Loucy (cell line): ENCODE results near the gene KCNMA1.

Experiments
- H2AFZ ChIP-seq: fragments of 200-600 bp; sonication (generic); 2 replicates; pipeline ENCODE4 v1.6.0; 2016; ENCODE audit warnings: antibody characterized with exemption, mild to moderate bottlenecking, low read length, moderate library complexity
- H3F3A ChIP-seq: fragments of 200-600 bp; 2 replicates; pipeline ENCODE4 v1.6.0; 2016; ENCODE audit warnings: antibody characterized with exemption, low read depth, mild to moderate bottlenecking
- H3K27me3 ChIP-seq: fragments of 200-600 bp; sonication (generic); 2 replicates; pipeline ENCODE4 v1.6.1; 2014; ENCODE audit warnings: low read length, mild to moderate bottlenecking; ENCODE audit not compliant: insufficient read depth, poor library complexity, severe bottlenecking
- H3K36me3 ChIP-seq: fragments of 200-600 bp; sonication (generic); 2 replicates; pipeline ENCODE4 v1.6.1; 2016; ENCODE audit warnings: low read length; ENCODE audit not compliant: insufficient read depth
- H3K4me1 ChIP-seq: fragments of 200-600 bp; sonication (generic); 2 replicates; pipeline ENCODE4 v1.5.1; 2014; ENCODE audit warnings: low read length, mild to moderate bottlenecking; ENCODE audit not compliant: insufficient read depth, poor library complexity, severe bottlenecking
- H3K4me2 ChIP-seq: fragments of 200-600 bp; sonication (generic); 2 replicates; pipeline ENCODE4 v1.6.0; 2014; ENCODE audit warnings: antibody characterized with exemption, low read length, low read depth, mild to moderate bottlenecking; ENCODE audit not compliant: poor library complexity, severe bottlenecking
- H3K4me3 ChIP-seq: fragments of 200-600 bp; sonication (generic); 2 replicates; pipeline ENCODE4 v1.5.1; 2014; ENCODE audit warnings: low read length, mild to moderate bottlenecking, mixed read lengths; ENCODE audit not compliant: poor library complexity, severe bottlenecking
- H3K79me2 ChIP-seq: fragments of 200-600 bp; sonication (generic); 2 replicates; pipeline ENCODE4 v1.6.1; 2014; ENCODE audit warnings: low read length; ENCODE audit not compliant: insufficient read depth
- H3K9ac ChIP-seq: fragments of 200-600 bp; sonication (generic); 2 replicates; pipeline ENCODE4 v1.6.0; 2014; ENCODE audit warnings: mild to moderate bottlenecking, low read depth, low read length, moderate library complexity; ENCODE audit not compliant: poor library complexity, severe bottlenecking
- H3K9me2 ChIP-seq: fragments of 200-600 bp; sonication (generic); replicated peaks from 2 replicates; pipeline ENCODE4 v1.6.1; 2016; ENCODE audit warnings: low read depth, low read length, mixed read lengths
- H3K9me3 ChIP-seq: fragments of 200-600 bp; sonication (generic); 2 replicates; pipeline ENCODE4 v1.6.1; 2014; ENCODE audit warnings: mild to moderate bottlenecking, antibody characterized with exemption, low read length, low read depth; ENCODE audit not compliant: insufficient read depth
- H4K20me1 ChIP-seq: fragments of 200-600 bp; sonication (generic); 2 replicates; pipeline ENCODE4 v1.6.0; 2014; ENCODE audit warnings: antibody characterized with exemption, low read length, mild to moderate bottlenecking; ENCODE audit not compliant: insufficient read depth, poor library complexity, severe bottlenecking
- EZH2phosphoT487 ChIP-seq: fragments of 200-600 bp; IDR thresholded peaks from 2 replicates; pipeline ENCODE4 v1.6.1; 2018; ENCODE audit warnings: antibody characterized with exemption, mild to moderate bottlenecking, moderate library complexity, borderline replicate concordance
- TF ChIP-seq, protein P1 (sequence below): fragments of 200-600 bp; sonication (generic); conservative IDR thresholded peaks from 2 replicates; pipeline ENCODE4 v1.5.1; 2014; ENCODE audit warnings: mild to moderate bottlenecking, antibody characterized with exemption, low read length

Gene KCNMA1

DNA sequence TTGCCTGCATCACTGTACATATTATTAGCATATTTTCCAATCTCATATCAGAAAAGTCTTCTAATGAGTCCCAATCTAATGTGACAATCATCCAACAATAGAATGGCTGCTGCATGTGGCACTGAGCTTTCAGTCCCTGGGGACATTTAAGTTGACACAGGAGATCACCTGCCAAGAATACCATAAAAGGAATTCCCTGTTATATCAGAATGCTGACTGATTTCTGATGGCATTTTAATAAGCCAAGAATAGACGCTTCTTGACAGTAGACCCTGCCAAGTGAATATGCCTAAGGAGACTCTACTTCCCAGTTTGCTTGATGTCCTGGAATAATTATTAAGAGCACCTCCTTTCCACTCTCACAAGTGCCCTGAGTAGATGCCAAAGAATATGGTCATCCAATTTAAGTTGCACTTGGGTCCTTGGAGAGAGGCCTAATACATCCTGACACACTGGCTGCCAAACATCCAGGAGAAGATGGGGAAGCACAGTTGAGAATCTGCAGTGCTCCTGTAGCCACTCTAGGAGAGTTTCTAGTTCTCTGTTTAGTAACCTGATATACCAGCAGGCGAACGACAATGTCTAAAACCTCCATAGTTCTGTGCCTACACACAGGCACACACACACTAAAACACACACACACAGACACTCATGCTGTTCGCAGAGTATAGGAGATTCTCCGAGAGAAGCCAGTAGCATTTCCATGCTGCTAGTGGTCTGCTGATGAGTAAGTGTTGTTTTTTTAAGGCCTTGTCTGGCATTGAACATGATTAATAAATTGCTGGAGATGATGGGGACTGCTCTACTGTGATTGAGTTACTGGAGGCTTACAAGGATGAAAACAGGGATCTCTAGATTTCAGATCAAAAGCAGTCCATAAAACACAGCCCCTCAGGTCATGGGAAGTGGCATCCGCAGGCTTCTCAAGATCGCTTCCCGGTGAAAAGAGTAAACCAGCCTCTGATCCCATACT, 369.6 kb downstream of the KCNMA1 start:
- Histone ChIP-seq H3K27me3 (no peaks in the 10 kb centered on the region), H4K20me1 (no peaks in the 10 kb centered on the region), H3K4me1 (peaks cover 48% of the 10 kb centered on the region), H3F3A (peaks cover 6% of the 10 kb centered on the region), H3K9me2 (no peaks in the 10 kb centered on the region), H3K9me3 (no peaks in the 10 kb centered on the region), H3K79me2 (no peaks in the 10 kb centered on the region), H2AFZ (no peak overlapping the region), H3K36me3 (no peaks in the 10 kb centered on the region), H3K4me2 (no peak overlapping the region), H3K4me3 (no peak overlapping the region), H3K9ac (no peak overlapping the region)
- TF ChIP-seq EZH2phosphoT487 = no peak
- TF ChIP-seq, protein P1, sequence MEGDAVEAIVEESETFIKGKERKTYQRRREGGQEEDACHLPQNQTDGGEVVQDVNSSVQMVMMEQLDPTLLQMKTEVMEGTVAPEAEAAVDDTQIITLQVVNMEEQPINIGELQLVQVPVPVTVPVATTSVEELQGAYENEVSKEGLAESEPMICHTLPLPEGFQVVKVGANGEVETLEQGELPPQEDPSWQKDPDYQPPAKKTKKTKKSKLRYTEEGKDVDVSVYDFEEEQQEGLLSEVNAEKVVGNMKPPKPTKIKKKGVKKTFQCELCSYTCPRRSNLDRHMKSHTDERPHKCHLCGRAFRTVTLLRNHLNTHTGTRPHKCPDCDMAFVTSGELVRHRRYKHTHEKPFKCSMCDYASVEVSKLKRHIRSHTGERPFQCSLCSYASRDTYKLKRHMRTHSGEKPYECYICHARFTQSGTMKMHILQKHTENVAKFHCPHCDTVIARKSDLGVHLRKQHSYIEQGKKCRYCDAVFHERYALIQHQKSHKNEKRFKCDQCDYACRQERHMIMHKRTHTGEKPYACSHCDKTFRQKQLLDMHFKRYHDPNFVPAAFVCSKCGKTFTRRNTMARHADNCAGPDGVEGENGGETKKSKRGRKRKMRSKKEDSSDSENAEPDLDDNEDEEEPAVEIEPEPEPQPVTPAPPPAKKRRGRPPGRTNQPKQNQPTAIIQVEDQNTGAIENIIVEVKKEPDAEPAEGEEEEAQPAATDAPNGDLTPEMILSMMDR = no peak

DNA sequence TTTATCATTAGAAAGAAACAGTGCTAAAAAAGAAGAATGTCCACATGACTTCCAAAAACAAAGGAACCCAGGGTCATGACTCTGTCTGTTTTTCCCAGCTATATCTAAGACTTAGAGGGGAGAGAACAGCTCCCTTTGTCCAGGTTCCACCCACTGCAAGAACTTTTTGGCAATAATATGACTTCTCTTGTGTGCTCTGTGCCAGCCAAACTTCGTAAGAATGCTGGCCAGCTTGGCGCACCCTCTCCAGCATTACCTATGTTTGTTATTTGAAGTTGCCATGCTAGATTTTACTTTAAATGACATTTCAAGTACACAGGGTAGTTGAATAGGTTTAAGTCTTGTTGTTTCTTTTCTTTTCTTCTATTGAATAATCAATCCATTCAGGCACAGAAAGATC, 371.4 kb downstream of the KCNMA1 start:
- Histone ChIP-seq H3K9me3 (no peaks in the 10 kb centered on the region), H3K9me2 (no peaks in the 10 kb centered on the region), H3F3A (peaks cover 6% of the 10 kb centered on the region), H3K36me3 (no peaks in the 10 kb centered on the region), H3K4me3 (no peak overlapping the region), H3K79me2 (no peaks in the 10 kb centered on the region), H2AFZ (no peak overlapping the region), H3K9ac (no peak overlapping the region), H4K20me1 (no peaks in the 10 kb centered on the region), H3K4me2 (no peak overlapping the region), H3K27me3 (no peaks in the 10 kb centered on the region), H3K4me1 (peaks cover 61% of the 10 kb centered on the region)
- no peak for TF ChIP-seq EZH2phosphoT487
- TF ChIP-seq, protein P1 = no peak

DNA sequence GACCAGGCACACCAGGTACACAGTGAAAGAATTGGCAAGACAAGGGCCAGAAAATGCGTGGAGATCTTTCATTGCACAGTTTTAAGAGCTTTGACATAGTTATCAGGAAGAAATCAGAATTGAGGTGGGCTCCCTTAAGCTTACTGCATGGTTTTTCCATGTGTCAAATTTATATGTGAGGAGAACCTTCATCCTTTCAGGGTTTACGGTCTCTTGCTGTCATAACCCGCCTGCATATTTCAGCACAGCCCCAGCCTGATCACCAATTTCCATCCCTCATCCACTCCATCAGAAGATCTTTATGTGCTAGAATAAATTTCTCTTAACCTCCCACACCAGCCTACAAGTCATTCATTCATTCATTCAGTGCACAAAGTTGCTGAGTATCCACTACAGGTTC, 373.1 kb downstream of the KCNMA1 start:
- Histone ChIP-seq H3K79me2 (no peaks in the 10 kb centered on the region), H3K9me2 (no peaks in the 10 kb centered on the region), H3F3A (peaks cover 6% of the 10 kb centered on the region), H3K4me1 (peaks cover 74% of the 10 kb centered on the region), H3K4me3 (peak overlapping the region; percentile 54), H3K27me3 (no peaks in the 10 kb centered on the region), H2AFZ (no peak overlapping the region), H3K9me3 (no peaks in the 10 kb centered on the region), H4K20me1 (no peaks in the 10 kb centered on the region), H3K36me3 (no peaks in the 10 kb centered on the region), H3K4me2 (peak overlapping the region; percentile 76), H3K9ac (peak overlapping the region; percentile 50)
- TF ChIP-seq, protein P1 = no peak
- TF ChIP-seq EZH2phosphoT487 = no peak
